ENCODE results near the gene AP4B1. TPM values are rescaled to one million over a fixed set of nuclear protein-coding genes. Genes with fewer than 3 reads are reported as not detected.

Gene AP4B1
- total and polyA plus RNA-seq, 2 donors from 2014 or later, result 8.7 to 21.7 TPM

GRCh38 chr1:113918243-113918642 is 13.6 kb upstream of the AP4B1 start:
- FAIRE-seq (no peak), DNase-seq (no peak)
- Histone ChIP-seq H3K9ac (ENCODE audit: low read length in 3 of 3) (no peak overlapping the region), H3K27me3 (ENCODE audit: control insufficient read depth, insufficient read depth, low read length) (no peaks in the 10 kb centered on the region), H3K9me3 (ENCODE audit: control insufficient read depth in 2 of 3, insufficient read depth in 1 of 3, low read length in 3 of 3) (no peaks in the 10 kb centered on the region), H3K4me1 (ENCODE audit: control insufficient read depth in 2 of 3, insufficient read depth in 2 of 3, low read depth in 1 of 3, low read length in 3 of 3) (no peaks in the 10 kb centered on the region), H3K27ac (ENCODE audit: low read depth in 2 of 2, low read length in 2 of 2) (no peak overlapping the region), H3K36me3 (ENCODE audit: control insufficient read depth in 2 of 3, insufficient read depth in 3 of 3, low read length in 3 of 3) (no peaks in the 10 kb centered on the region), H3K4me3 (ENCODE audit: low read length in 3 of 3) (no peak overlapping the region)
- TF ChIP-seq, protein P1, sequence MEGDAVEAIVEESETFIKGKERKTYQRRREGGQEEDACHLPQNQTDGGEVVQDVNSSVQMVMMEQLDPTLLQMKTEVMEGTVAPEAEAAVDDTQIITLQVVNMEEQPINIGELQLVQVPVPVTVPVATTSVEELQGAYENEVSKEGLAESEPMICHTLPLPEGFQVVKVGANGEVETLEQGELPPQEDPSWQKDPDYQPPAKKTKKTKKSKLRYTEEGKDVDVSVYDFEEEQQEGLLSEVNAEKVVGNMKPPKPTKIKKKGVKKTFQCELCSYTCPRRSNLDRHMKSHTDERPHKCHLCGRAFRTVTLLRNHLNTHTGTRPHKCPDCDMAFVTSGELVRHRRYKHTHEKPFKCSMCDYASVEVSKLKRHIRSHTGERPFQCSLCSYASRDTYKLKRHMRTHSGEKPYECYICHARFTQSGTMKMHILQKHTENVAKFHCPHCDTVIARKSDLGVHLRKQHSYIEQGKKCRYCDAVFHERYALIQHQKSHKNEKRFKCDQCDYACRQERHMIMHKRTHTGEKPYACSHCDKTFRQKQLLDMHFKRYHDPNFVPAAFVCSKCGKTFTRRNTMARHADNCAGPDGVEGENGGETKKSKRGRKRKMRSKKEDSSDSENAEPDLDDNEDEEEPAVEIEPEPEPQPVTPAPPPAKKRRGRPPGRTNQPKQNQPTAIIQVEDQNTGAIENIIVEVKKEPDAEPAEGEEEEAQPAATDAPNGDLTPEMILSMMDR (IDR thresholded peaks at IDR 0.05; ENCODE audit: borderline replicate concordance, extremely low read depth, insufficient read depth), result no peak
- intact Hi-C loops (cut with DNase I), result no loop called here

- DNase-seq, result no peak
- Histone ChIP-seq H3K36me3 (ENCODE audit: control insufficient read depth in 2 of 3, insufficient read depth in 3 of 3, low read length in 3 of 3) (no peaks in the 10 kb centered on the region), H3K4me3 (ENCODE audit: low read length in 3 of 3) (no peak overlapping the region), H3K27me3 (ENCODE audit: control insufficient read depth, insufficient read depth, low read length) (no peaks in the 10 kb centered on the region), H3K4me1 (ENCODE audit: control insufficient read depth in 2 of 3, insufficient read depth in 2 of 3, low read depth in 1 of 3, low read length in 3 of 3) (no peaks in the 10 kb centered on the region), H3K9me3 (ENCODE audit: control insufficient read depth in 2 of 3, insufficient read depth in 1 of 3, low read length in 3 of 3) (no peaks in the 10 kb centered on the region), H3K27ac (ENCODE audit: low read depth in 2 of 2, low read length in 2 of 2) (no peak overlapping the region), H3K9ac (ENCODE audit: low read length in 3 of 3) (no peak overlapping the region)
- TF ChIP-seq, protein P1 (IDR thresholded peaks at IDR 0.05; ENCODE audit: borderline replicate concordance, extremely low read depth, insufficient read depth), result no peak
- intact Hi-C loops (cut with DNase I), result no loop called here
- FAIRE-seq, result no peak
Measured at GRCh38 chr1:113917400-113918082, 12.9 kb upstream of the AP4B1 start.

GRCh38 chr1:113916974-113917373 is 12.4 kb upstream of the AP4B1 start:
- Histone ChIP-seq H3K9ac (ENCODE audit: low read length in 3 of 3) (no peak overlapping the region), H3K9me3 (ENCODE audit: control insufficient read depth in 2 of 3, insufficient read depth in 1 of 3, low read length in 3 of 3) (no peaks in the 10 kb centered on the region), H3K4me3 (ENCODE audit: low read length in 3 of 3) (no peak overlapping the region), H3K36me3 (ENCODE audit: control insufficient read depth in 2 of 3, insufficient read depth in 3 of 3, low read length in 3 of 3) (peaks cover 0 to under 1% (median 0%) of the 10 kb centered on the region in 3 donors), H3K27ac (ENCODE audit: low read depth in 2 of 2, low read length in 2 of 2) (no peak overlapping the region), H3K4me1 (ENCODE audit: control insufficient read depth in 2 of 3, insufficient read depth in 2 of 3, low read depth in 1 of 3, low read length in 3 of 3) (no peaks in the 10 kb centered on the region), H3K27me3 (ENCODE audit: control insufficient read depth, insufficient read depth, low read length) (no peaks in the 10 kb centered on the region)
- DNase-seq (no peak), FAIRE-seq (no peak)
- intact Hi-C loops (cut with DNase I), result no loop called here
- TF ChIP-seq, protein P1 (IDR thresholded peaks at IDR 0.05; ENCODE audit: borderline replicate concordance, extremely low read depth, insufficient read depth), result no peak

Measured in kidney (tissue), 14 donors.